ENCODE results near the gene TSPEAR. TPM values are rescaled to one million over a fixed set of nuclear protein-coding genes. Genes with fewer than 3 reads are reported as not detected.

TSPEAR gene
- total RNA-seq, 2 experiments from 2014 or later, result not detected

DNA sequence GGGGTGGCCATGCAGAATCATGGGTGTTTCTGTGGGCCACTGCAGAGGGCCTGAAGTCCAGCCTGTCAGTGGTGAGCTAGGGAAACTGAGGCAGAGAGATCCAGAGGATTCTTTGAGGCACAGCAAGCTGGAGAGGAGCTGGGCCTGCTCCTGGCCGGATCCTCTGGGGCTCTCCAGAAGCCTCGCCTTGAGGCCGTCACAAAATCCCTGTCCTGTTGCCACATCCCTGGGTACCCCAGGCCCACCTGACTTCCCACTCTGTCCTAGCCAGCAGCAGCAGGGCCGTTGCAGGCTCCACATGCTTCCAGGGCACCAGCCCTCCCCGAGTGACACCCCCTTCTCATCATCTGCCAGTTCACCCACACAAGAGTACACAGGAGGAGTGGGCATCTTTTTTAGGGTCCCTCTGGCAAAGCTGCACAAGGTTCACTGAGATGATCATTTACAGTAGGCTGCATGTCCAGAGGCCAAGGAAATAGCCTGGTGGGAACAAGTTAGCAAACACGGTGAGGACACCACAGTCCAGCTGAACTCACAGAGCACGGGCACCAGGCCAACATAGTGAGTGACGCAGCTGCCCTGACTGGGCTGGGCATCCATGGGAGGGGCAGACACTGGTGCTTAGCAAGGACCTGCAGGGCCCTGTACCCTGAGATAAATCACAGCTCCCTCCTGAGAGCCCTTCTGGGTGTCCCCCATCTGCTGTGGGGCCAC, 25.1 kb upstream of the TSPEAR start:
- CTCF ChIA-PET, result no interaction called here
- intact Hi-C loops (cut with micrococcal nuclease), result no loop called here
- Mint-ChIP-seq H3K4me1 (ENCODE audit: low read depth) (no peaks in the 10 kb centered on the region), H3K27ac (no peak overlapping the region), H3K9me3 (no peaks in the 10 kb centered on the region), H3K27me3 (ENCODE audit: low read depth) (no peaks in the 10 kb centered on the region), H3K4me3 (no peak overlapping the region), H3K36me3 (ENCODE audit: low read depth) (no peaks in the 10 kb centered on the region)
- no peak for DNase-seq

DNA sequence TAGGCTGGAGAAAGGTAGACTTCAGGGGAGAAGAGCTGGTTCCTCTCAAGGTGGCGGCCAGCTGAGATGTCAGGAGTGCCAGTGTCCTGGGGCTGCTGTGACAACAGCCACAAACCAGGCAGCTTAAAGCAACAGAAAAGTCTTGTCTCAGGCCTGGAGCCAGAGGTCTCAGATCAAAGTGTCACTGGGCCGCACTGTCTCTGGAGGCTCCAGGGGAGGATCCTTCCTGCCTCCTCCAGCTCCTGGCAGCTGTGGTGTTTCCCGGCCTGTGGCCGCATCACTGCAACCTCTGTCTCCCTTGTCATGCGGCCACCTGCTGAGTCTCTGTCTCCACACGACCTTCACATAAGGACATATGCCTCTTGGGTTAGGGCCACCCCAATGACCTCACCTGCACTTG, 24.4 kb upstream of the TSPEAR start:
- Mint-ChIP-seq H3K4me1 (ENCODE audit: low read depth) (no peaks in the 10 kb centered on the region), H3K27ac (no peak overlapping the region), H3K27me3 (ENCODE audit: low read depth) (no peaks in the 10 kb centered on the region), H3K9me3 (no peaks in the 10 kb centered on the region), H3K36me3 (ENCODE audit: low read depth) (no peaks in the 10 kb centered on the region), H3K4me3 (no peak overlapping the region)
- intact Hi-C loops (cut with micrococcal nuclease), result no loop called here
- CTCF ChIA-PET, result no interaction called here
- no peak for DNase-seq

GRCh38 chr21:44734841-44735240, 23.5 kb upstream of the TSPEAR start:
- H3K27ac Mint-ChIP-seq, result no peak overlapping the region
- intact Hi-C loops (cut with micrococcal nuclease), result no loop called here
- H3K36me3 Mint-ChIP-seq (ENCODE audit: low read depth), result no peaks in the 10 kb centered on the region
- H3K27me3 Mint-ChIP-seq (ENCODE audit: low read depth), result no peaks in the 10 kb centered on the region
- DNase-seq, result no peak
- H3K9me3 Mint-ChIP-seq, result no peaks in the 10 kb centered on the region
- no peak overlapping the region for H3K4me3 Mint-ChIP-seq
- CTCF ChIA-PET, result no interaction called here
- H3K4me1 Mint-ChIP-seq (ENCODE audit: low read depth), result no peaks in the 10 kb centered on the region

- H3K9me3 Mint-ChIP-seq, result no peaks in the 10 kb centered on the region
- H3K27ac Mint-ChIP-seq, result no peak overlapping the region
- CTCF ChIA-PET, result interaction anchor here (1.0 kb wide), 1 partner anchor 8 kb away, joined by 3 read pairs; no protein-coding TSS in a partner anchor
- no peak overlapping the region for H3K4me3 Mint-ChIP-seq
- DNase-seq, result no peak
- H3K36me3 Mint-ChIP-seq (ENCODE audit: low read depth), result no peaks in the 10 kb centered on the region
- intact Hi-C loops (cut with micrococcal nuclease), result no loop called here
- H3K4me1 Mint-ChIP-seq (ENCODE audit: low read depth), result no peaks in the 10 kb centered on the region
- no peaks in the 10 kb centered on the region for H3K27me3 Mint-ChIP-seq (ENCODE audit: low read depth)
Observed at GRCh38 chr21:44734026-44734745, 22.8 kb upstream of the TSPEAR start.

DNA sequence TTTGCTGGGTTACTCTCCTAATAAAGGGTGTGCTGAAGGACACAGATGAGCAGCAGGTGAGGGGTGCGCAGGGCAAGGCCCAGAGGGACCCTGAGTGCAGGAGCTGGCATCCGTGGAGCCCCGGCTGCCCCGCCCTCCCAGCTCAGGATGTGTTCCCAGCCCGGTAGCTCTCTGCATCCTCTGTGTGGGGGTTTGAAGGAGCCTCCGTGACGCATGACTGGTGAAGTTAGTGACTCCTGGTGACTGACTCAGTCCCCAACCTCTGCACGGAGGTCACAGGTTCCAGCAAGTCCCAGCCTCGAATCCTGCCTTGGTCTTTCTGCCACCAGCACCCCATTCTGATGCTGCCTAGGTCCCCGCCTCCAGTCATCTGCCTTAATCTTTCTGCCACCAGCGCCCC, 21.6 kb upstream of the TSPEAR start:
- H3K9me3 Mint-ChIP-seq, result no peaks in the 10 kb centered on the region
- H3K4me3 Mint-ChIP-seq, result no peak overlapping the region
- H3K36me3 Mint-ChIP-seq (ENCODE audit: low read depth), result no peaks in the 10 kb centered on the region
- no peaks in the 10 kb centered on the region for H3K27me3 Mint-ChIP-seq (ENCODE audit: low read depth)
- no peak for DNase-seq
- no peak overlapping the region for H3K27ac Mint-ChIP-seq
- no peaks in the 10 kb centered on the region for H3K4me1 Mint-ChIP-seq (ENCODE audit: low read depth)
- intact Hi-C loops (cut with micrococcal nuclease), result no loop called here
- CTCF ChIA-PET, result interaction anchor here (1.0 kb wide), 1 partner anchor 10 kb away, joined by 3 read pairs; no protein-coding TSS in a partner anchor

DNA sequence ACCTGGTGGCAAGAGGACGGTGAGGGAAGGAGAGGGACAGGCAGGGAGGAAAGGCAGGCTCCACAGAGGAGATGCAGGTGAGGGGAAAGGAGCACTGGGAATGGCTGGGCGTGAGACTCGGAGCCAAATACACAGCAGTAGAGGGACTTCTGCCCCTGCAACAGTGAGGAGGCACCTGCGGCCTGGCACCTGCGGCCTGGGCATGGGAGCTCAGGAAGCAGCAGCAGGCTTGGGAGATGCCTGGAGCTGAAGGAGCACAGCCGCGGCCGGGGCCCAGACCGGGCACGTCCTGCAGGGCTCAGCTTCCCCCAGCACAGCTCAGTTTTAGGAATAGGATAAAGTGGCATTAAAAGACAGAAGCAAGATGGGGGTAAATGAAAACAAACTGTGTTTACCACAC, 20.9 kb upstream of the TSPEAR start:
- Mint-ChIP-seq H3K27ac (no peak overlapping the region), H3K27me3 (ENCODE audit: low read depth) (no peaks in the 10 kb centered on the region), H3K36me3 (ENCODE audit: low read depth) (no peaks in the 10 kb centered on the region), H3K4me1 (ENCODE audit: low read depth) (no peaks in the 10 kb centered on the region), H3K9me3 (no peaks in the 10 kb centered on the region), H3K4me3 (no peak overlapping the region)
- intact Hi-C loops (cut with micrococcal nuclease), result no loop called here
- no peak for DNase-seq
- CTCF ChIA-PET, result no interaction called here

DNA sequence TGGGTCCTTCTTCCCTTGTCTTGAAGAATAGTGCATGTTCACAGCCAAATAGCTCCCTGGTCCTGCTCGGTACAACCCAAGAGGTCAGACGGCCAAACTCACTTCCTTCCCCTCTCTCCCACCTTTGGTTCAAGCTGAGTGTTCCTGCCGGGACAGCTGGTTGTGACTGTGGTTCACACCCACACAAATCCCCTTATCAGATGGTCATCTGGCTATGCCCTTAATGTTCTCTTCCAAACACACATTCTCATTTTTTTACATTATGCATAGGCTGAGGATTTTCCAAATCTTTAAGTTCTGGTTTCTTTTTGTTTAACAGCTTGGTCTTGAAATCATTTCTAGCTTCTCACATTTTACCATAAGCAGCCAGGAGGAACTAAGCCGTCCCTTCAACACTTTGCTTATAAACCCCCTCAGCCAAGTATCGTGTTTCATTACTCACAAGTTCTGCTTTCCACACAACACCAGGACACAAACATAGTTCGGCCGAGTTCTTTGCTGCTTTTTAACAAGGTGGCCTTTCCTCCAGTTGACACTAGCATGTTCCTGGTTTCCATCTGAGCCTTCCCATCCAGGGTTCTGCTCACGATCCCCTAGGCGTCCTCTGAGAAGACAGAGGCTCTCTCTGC, 19.7 kb upstream of the TSPEAR start:
- DNase-seq, result no peak
- Mint-ChIP-seq H3K27ac (no peak overlapping the region), H3K9me3 (no peaks in the 10 kb centered on the region), H3K36me3 (ENCODE audit: low read depth) (no peaks in the 10 kb centered on the region), H3K4me1 (ENCODE audit: low read depth) (no peaks in the 10 kb centered on the region), H3K27me3 (ENCODE audit: low read depth) (peaks cover 5% of the 10 kb centered on the region), H3K4me3 (no peak overlapping the region)
- CTCF ChIA-PET, result interaction anchor here (1.5 kb wide), 1 partner anchor 11 kb away, joined by 3 read pairs; no protein-coding TSS in a partner anchor
- intact Hi-C loops (cut with micrococcal nuclease), result no loop called here

- no peak for DNase-seq
- no peaks in the 10 kb centered on the region for H3K36me3 Mint-ChIP-seq (ENCODE audit: low read depth)
- H3K4me3 Mint-ChIP-seq, result no peak overlapping the region
- H3K27me3 Mint-ChIP-seq (ENCODE audit: low read depth), result peaks cover 10% of the 10 kb centered on the region
- no peaks in the 10 kb centered on the region for H3K4me1 Mint-ChIP-seq (ENCODE audit: low read depth)
- H3K9me3 Mint-ChIP-seq, result no peaks in the 10 kb centered on the region
- CTCF ChIA-PET, result interaction anchor here (1.5 kb wide), 1 partner anchor 12 kb away, joined by 3 read pairs; no protein-coding TSS in a partner anchor
- intact Hi-C loops (cut with micrococcal nuclease), result no loop called here
- H3K27ac Mint-ChIP-seq, result no peak overlapping the region
Observed at GRCh38 chr21:44730028-44730395, 18.6 kb upstream of the TSPEAR start.

DNA sequence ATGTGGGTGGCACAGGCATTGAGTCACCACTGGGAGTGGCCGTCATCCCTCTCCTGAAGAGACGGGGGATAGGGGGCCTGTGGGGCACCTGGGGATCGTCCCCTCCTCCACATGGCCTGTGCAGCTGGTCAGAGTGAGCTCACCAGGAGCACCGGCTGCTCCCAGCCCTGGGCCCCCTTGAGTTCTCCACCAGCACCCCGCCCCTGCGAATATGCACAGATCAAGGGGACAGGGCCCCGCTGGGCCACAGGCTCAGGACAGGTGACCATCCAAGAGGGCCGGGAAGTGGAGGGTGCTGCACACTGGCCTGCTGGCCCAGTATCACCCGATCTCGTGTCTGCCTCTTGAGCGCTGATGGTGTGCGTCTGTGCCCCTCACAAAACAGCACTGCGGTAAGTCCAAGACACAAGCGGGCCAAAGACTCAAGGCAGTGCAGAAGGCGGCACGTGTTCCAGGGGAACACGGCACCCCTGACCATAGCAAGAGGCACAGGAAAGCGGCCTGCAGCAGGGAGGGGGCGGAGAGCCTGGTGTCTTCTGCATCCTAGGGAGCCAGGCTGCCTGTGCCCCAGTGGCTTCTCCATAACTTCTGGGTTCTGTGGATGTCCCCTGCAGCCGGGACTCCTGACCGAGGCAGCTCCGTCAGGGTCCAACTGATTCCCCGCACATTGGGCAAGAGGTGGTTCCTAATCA, 18.1 kb upstream of the TSPEAR start:
- DNase-seq, result no peak
- H3K9me3 Mint-ChIP-seq, result no peaks in the 10 kb centered on the region
- H3K4me1 Mint-ChIP-seq (ENCODE audit: low read depth), result no peaks in the 10 kb centered on the region
- H3K4me3 Mint-ChIP-seq, result no peak overlapping the region
- H3K36me3 Mint-ChIP-seq (ENCODE audit: low read depth), result no peaks in the 10 kb centered on the region
- intact Hi-C loops (cut with micrococcal nuclease), result no loop called here
- H3K27ac Mint-ChIP-seq, result no peak overlapping the region
- H3K27me3 Mint-ChIP-seq (ENCODE audit: low read depth), result peaks cover 10% of the 10 kb centered on the region
- CTCF ChIA-PET, result interaction anchor here (0.9 to 1.5 kb wide), 2 partner anchors 13 to 219 kb away, joined by 3 read pairs; no protein-coding TSS in a partner anchor

- intact Hi-C loops (cut with micrococcal nuclease), result no loop called here
- Mint-ChIP-seq H3K9me3 (no peaks in the 10 kb centered on the region), H3K27ac (no peak overlapping the region), H3K27me3 (ENCODE audit: low read depth) (peaks cover 13% of the 10 kb centered on the region), H3K4me3 (no peak overlapping the region), H3K4me1 (ENCODE audit: low read depth) (peaks cover 3% of the 10 kb centered on the region), H3K36me3 (ENCODE audit: low read depth) (no peaks in the 10 kb centered on the region)
- CTCF ChIA-PET, result interaction anchor here (0.9 kb wide), 1 partner anchor 218 kb away, joined by 3 read pairs; no protein-coding TSS in a partner anchor
- DNase-seq, result no peak
Observed at GRCh38 chr21:44728716-44729115, 17.3 kb upstream of the TSPEAR start.

- CTCF ChIA-PET, result no interaction called here
- no peaks in the 10 kb centered on the region for H3K9me3 Mint-ChIP-seq
- no peak overlapping the region for H3K4me3 Mint-ChIP-seq
- peaks cover 9% of the 10 kb centered on the region for H3K4me1 Mint-ChIP-seq (ENCODE audit: low read depth)
- intact Hi-C loops (cut with micrococcal nuclease), result no loop called here
- DNase-seq, result no peak
- H3K36me3 Mint-ChIP-seq (ENCODE audit: low read depth), result no peaks in the 10 kb centered on the region
- peaks cover 19% of the 10 kb centered on the region for H3K27me3 Mint-ChIP-seq (ENCODE audit: low read depth)
- H3K27ac Mint-ChIP-seq, result no peak overlapping the region
Observed at GRCh38 chr21:44727757-44728156, 16.4 kb upstream of the TSPEAR start.

DNA sequence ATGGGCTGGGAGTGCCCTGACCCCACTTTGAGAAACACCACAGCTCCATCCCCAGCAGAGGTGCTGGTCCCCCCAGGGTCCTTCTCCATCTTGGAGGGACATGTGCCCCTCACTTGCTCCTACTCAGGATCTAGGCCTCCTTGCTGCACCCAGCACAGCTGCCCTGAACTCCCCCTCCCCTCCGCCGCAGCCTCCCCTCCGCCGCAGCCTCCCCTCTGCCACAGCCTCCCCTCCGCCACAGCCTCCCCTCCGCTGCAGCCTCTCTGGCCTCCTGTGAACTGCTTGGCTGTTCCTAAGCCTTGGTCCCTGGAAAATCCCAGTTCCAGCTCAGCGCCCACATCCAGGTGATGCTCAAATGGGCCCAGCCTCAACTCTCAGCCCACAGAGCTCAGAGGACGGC, 15.9 kb upstream of the TSPEAR start:
- intact Hi-C loops (cut with micrococcal nuclease), result no loop called here
- H3K36me3 Mint-ChIP-seq (ENCODE audit: low read depth), result no peaks in the 10 kb centered on the region
- DNase-seq, result no peak
- no peak overlapping the region for H3K4me3 Mint-ChIP-seq
- peaks cover 24% of the 10 kb centered on the region for H3K27me3 Mint-ChIP-seq (ENCODE audit: low read depth)
- no peak overlapping the region for H3K27ac Mint-ChIP-seq
- CTCF ChIA-PET, result no interaction called here
- H3K4me1 Mint-ChIP-seq (ENCODE audit: low read depth), result peaks cover 9% of the 10 kb centered on the region
- no peaks in the 10 kb centered on the region for H3K9me3 Mint-ChIP-seq

Data from activated naive CD4-positive, alpha-beta T cell treated with anti-CD3 and anti-CD28 coated beads for 36 hours (primary cell).